K562 treated with DMSO at 1 percent for 24 hours (cell line): ENCODE measurements around the gene ZNF652. TPM values are rescaled to one million over a fixed set of nuclear protein-coding genes. Genes with fewer than 3 reads are reported as not detected.

ENCODE experiments used
- total RNA-seq: library from RNA; unstranded; fragments of 300-600 nt; gene quantifications from 2 replicates; pipeline ENCODE4 v1.2.3, GENCODE V29; 2022; ENCODE audit warnings: low read depth; ENCODE audit not compliant: insufficient read depth

The ZNF652 gene
- 8.1 and 10.2 TPM in 2 replicates for total RNA-seq

GRCh38 chr17:49361902-49362722, at the start of gene ZNF652:
Gene ZNF652, minus strand, starts transcription at chr17:49362250. Its CDS starts 44,525 bp downstream, at chr17:49317725.

Other genes starting within 250 kb of the ZNF652 start
- not detected in 2 replicates for gene B4GALNT2, start 229.5 kb downstream of the ZNF652 start, total RNA-seq
- not detected in 2 replicates for gene GNGT2, start 151.7 kb downstream of the ZNF652 start, total RNA-seq
- not detected in 2 replicates for gene ABI3, start 151.5 kb downstream of the ZNF652 start, total RNA-seq
- gene PHOSPHO1, start 131.5 kb downstream of the ZNF652 start, total RNA-seq, result 0.44 TPM in 1 of 2 replicates, not detected in the other
- gene PHB1, start 52.6 kb upstream of the ZNF652 start, total RNA-seq, result 121 and 133 TPM in 2 replicates
- gene NGFR, start 133.0 kb upstream of the ZNF652 start, total RNA-seq, result 0.23 and 0.35 TPM in 2 replicates
- gene NXPH3, start 213.6 kb upstream of the ZNF652 start, total RNA-seq, result 0.69 and 1.2 TPM in 2 replicates